ENCODE results near the gene DOCK11.

- no peak for TF ChIP-seq ZBTB7A (IDR thresholded peaks at IDR 0.05; ENCODE audit: low read depth)
- TF ChIP-seq FOXM1 (IDR thresholded peaks at IDR 0.05; ENCODE audit: borderline replicate concordance, low read depth): no peak
- no peak for TF ChIP-seq YY1 (IDR thresholded peaks at IDR 0.05; ENCODE audit: low read depth)
- TF ChIP-seq TCF12 (IDR thresholded peaks at IDR 0.05; ENCODE audit: low read depth): no peak
- TF ChIP-seq MAX (IDR thresholded peaks at IDR 0.05): no peak
- TF ChIP-seq TEAD4 (IDR thresholded peaks at IDR 0.05): no peak; the same call in 1 of the 2 replicates
- TF ChIP-seq CREB1 (IDR thresholded peaks at IDR 0.05; ENCODE audit: low read depth): no peak
Measured at GRCh38 chrX:118507766-118508165, 12.2 kb downstream of the DOCK11 start.
